ENCODE measurements around the gene SLC25A6.
"Not testable (repeated sequence)": the region's sequence is repeated elsewhere in the genome, so short reads cannot be mapped to it uniquely, and the experiment has no call there.

SLC25A6 gene

DNA sequence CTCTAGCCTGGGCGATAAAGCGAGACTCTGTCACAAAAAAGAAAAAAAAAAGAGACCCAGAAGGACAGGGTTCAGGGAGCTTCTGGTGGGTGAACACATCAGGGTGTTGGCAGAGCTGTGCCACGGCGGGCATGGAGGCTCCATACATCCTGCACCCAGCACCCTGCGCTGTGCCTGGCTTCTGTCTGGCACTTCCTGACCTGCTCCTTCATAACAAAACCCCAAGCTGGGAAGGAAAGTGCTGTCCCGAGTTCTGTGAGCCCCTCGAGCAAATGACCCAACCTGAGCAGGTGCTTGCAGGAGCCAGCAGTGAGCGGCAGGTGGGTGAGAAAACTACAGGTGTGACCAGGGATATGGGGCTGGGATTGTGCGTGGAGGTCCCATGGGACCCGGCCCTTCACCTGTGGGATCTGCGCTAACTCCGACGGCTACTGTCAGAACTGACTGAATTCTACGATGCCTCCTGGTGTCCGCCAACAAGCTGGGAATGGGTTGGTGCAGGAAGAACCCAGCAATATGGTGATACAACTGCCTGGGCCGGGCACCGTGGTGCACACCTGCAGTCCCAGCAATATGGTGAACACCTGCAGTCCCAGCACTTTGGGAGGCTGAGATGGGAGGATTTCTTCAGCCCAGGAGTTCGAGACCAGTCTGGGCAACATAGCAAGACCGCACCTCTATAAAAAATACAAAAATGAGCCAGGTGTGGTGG lies 41.9 kb upstream of the SLC25A6 start:
- Histone ChIP-seq H3K4me1 (ENCODE audit: low read depth, poor library complexity, severe bottlenecking) (no peaks in the 10 kb centered on the region), H3K4me2 (no peak overlapping the region), H3K27me3 (ENCODE audit: insufficient read depth, low read depth) (no peaks in the 10 kb centered on the region), H3K9ac (no peak overlapping the region), H3K27ac (no peak overlapping the region), H3K36me3 (ENCODE audit: insufficient read depth) (no peaks in the 10 kb centered on the region), H2AFZ (ENCODE audit: low read depth) (no peak overlapping the region), H4K20me1 (ENCODE audit: insufficient read depth) (no peaks in the 10 kb centered on the region), H3K4me3 (IDR thresholded peaks at IDR 0.05; ENCODE audit: insufficient read depth, low read depth, low read length) (no peak overlapping the region), H3K79me2 (ENCODE audit: insufficient read depth, low read depth) (no peaks in the 10 kb centered on the region)
- TF ChIP-seq, protein P1, sequence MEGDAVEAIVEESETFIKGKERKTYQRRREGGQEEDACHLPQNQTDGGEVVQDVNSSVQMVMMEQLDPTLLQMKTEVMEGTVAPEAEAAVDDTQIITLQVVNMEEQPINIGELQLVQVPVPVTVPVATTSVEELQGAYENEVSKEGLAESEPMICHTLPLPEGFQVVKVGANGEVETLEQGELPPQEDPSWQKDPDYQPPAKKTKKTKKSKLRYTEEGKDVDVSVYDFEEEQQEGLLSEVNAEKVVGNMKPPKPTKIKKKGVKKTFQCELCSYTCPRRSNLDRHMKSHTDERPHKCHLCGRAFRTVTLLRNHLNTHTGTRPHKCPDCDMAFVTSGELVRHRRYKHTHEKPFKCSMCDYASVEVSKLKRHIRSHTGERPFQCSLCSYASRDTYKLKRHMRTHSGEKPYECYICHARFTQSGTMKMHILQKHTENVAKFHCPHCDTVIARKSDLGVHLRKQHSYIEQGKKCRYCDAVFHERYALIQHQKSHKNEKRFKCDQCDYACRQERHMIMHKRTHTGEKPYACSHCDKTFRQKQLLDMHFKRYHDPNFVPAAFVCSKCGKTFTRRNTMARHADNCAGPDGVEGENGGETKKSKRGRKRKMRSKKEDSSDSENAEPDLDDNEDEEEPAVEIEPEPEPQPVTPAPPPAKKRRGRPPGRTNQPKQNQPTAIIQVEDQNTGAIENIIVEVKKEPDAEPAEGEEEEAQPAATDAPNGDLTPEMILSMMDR (conservative IDR thresholded peaks at IDR 0.05; ENCODE audit: low read depth, low read length): no peak

DNA sequence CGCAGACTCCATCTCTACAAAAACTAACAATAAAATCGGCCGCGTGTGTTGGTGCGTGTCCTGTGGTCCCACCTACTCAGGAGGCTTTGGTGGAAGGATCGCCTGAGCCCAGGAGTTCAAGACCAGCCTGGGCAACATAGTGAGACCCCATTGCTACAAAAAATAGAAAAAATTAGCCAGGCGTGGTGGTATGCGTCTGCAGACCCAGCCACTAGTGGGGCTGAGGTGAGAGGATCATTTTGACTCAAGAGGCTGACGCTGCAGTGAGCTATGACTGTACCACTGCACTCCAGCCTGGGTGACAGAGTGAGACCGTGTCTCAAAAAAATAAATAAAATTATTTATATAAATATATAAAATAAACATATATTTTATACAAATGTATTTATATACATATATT lies 38.5 kb upstream of the SLC25A6 start:
- Histone ChIP-seq H4K20me1 (ENCODE audit: insufficient read depth) (no peaks in the 10 kb centered on the region), H3K27ac (no peak overlapping the region), H3K9ac (no peak overlapping the region), H2AFZ (ENCODE audit: low read depth) (no peak overlapping the region), H3K79me2 (ENCODE audit: insufficient read depth, low read depth) (no peaks in the 10 kb centered on the region), H3K4me2 (no peak overlapping the region), H3K36me3 (ENCODE audit: insufficient read depth) (no peaks in the 10 kb centered on the region), H3K4me1 (ENCODE audit: low read depth, poor library complexity, severe bottlenecking) (no peaks in the 10 kb centered on the region), H3K27me3 (ENCODE audit: insufficient read depth, low read depth) (no peaks in the 10 kb centered on the region), H3K4me3 (IDR thresholded peaks at IDR 0.05; ENCODE audit: insufficient read depth, low read depth, low read length) (no peak overlapping the region)
- TF ChIP-seq, protein P1 (conservative IDR thresholded peaks at IDR 0.05; ENCODE audit: low read depth, low read length): no peak

DNA sequence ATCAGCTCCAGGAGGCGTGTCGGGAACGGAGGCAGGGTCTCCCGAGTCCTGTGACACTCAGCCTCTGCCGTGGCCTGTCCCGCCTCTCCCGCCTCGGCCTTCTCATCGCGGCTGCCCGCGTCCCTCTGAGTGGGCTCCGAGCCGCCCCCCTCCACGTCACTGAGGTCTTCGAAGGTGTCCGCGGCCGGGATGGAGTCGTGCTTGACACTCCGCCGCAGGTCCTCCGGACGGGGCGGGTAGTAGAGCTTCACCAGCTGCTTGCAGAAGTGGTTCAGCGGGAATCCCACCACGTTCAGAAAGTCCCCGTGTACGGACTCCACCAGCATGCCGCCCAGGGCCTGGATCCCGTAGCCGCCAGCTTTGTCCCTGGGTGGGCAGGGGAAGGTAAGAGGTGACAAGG lies 35.8 kb upstream of the SLC25A6 start:
- Histone ChIP-seq H3K4me1 (ENCODE audit: low read depth, poor library complexity, severe bottlenecking) (no peaks in the 10 kb centered on the region), H3K36me3 (ENCODE audit: insufficient read depth) (no peaks in the 10 kb centered on the region), H3K4me3 (IDR thresholded peaks at IDR 0.05; ENCODE audit: insufficient read depth, low read depth, low read length) (no peak overlapping the region), H4K20me1 (ENCODE audit: insufficient read depth) (no peaks in the 10 kb centered on the region), H3K9ac (no peak overlapping the region), H3K79me2 (ENCODE audit: insufficient read depth, low read depth) (no peaks in the 10 kb centered on the region), H2AFZ (ENCODE audit: low read depth) (no peak overlapping the region), H3K27ac (no peak overlapping the region), H3K4me2 (no peak overlapping the region), H3K27me3 (ENCODE audit: insufficient read depth, low read depth) (no peaks in the 10 kb centered on the region)
- TF ChIP-seq, protein P1 (conservative IDR thresholded peaks at IDR 0.05; ENCODE audit: low read depth, low read length): no peak

DNA sequence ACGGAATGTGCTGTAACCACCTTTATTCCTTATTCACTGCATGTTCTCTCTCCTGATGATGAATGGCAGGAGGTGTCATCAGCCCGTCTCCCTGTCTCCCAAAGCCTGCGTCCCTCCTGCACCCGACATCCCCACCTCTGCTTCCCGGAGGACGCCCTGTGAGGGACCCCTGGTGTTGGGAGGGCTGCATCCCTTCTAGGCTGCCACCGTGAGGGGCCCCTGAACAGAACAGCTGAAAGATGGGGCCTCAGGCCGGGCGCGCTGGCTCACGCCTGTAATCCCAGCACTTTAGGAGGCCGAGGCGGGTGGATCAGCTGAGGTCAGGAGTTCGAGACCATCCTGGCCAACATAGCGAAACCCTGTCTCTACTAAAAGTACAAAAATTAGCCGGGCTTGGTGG lies 34.4 kb upstream of the SLC25A6 start:
- H3K36me3 ChIP-seq (ENCODE audit: insufficient read depth): not testable (repeated sequence)

DNA sequence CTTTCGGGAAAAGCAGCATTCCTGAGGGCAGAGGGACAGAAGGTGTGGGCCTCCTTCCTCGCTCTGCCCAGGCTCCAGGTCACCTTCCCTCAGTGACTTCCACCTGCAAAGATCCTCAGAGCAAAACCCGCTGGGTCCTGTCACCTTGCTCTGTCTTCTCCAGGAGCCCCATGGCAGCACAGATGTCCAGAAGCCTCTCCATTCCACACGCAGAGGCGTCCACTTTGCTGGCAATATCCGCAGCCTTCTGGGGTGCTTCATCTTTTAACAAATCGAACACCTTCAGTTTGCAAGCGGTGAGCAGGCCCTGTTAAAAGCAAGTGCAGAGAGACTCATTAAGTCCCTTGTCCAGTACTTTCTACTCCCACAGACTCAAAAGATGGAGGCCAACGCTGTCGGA lies 33.5 kb upstream of the SLC25A6 start:
- no peaks in the 10 kb centered on the region for H3K4me1 ChIP-seq (ENCODE audit: low read depth, poor library complexity, severe bottlenecking)
- H3K27ac ChIP-seq: no peak overlapping the region
- H4K20me1 ChIP-seq (ENCODE audit: insufficient read depth): no peaks in the 10 kb centered on the region
- H3K79me2 ChIP-seq (ENCODE audit: insufficient read depth, low read depth): no peaks in the 10 kb centered on the region
- no peak overlapping the region for H2AFZ ChIP-seq (ENCODE audit: low read depth)
- no peak overlapping the region for H3K4me3 ChIP-seq (IDR thresholded peaks at IDR 0.05; ENCODE audit: insufficient read depth, low read depth, low read length)
- no peak overlapping the region for H3K4me2 ChIP-seq
- TF ChIP-seq, protein P1 (conservative IDR thresholded peaks at IDR 0.05; ENCODE audit: low read depth, low read length): no peak
- no peaks in the 10 kb centered on the region for H3K27me3 ChIP-seq (ENCODE audit: insufficient read depth, low read depth)
- H3K9ac ChIP-seq: no peak overlapping the region
- H3K36me3 ChIP-seq (ENCODE audit: insufficient read depth): no peaks in the 10 kb centered on the region

More for the DNA sequence above, 34.4 kb upstream of the SLC25A6 start:
- not testable (repeated sequence) for H3K4me1 ChIP-seq (ENCODE audit: low read depth, poor library complexity, severe bottlenecking); H3K9ac ChIP-seq; H3K4me2 ChIP-seq; H3K27me3 ChIP-seq (ENCODE audit: insufficient read depth, low read depth); H3K79me2 ChIP-seq (ENCODE audit: insufficient read depth, low read depth); H2AFZ ChIP-seq (ENCODE audit: low read depth); H4K20me1 ChIP-seq (ENCODE audit: insufficient read depth); H3K4me3 ChIP-seq (IDR thresholded peaks at IDR 0.05; ENCODE audit: insufficient read depth, low read depth, low read length); H3K27ac ChIP-seq
